ENCODE data around the gene GFRA4.

Gene GFRA4

GRCh38 chr20:3614466-3614865, 48.7 kb downstream of the GFRA4 start:
- no peak for DNase-seq

GRCh38 chr20:3613821-3614440, 49.3 kb downstream of the GFRA4 start:
- no peak for DNase-seq

DNA sequence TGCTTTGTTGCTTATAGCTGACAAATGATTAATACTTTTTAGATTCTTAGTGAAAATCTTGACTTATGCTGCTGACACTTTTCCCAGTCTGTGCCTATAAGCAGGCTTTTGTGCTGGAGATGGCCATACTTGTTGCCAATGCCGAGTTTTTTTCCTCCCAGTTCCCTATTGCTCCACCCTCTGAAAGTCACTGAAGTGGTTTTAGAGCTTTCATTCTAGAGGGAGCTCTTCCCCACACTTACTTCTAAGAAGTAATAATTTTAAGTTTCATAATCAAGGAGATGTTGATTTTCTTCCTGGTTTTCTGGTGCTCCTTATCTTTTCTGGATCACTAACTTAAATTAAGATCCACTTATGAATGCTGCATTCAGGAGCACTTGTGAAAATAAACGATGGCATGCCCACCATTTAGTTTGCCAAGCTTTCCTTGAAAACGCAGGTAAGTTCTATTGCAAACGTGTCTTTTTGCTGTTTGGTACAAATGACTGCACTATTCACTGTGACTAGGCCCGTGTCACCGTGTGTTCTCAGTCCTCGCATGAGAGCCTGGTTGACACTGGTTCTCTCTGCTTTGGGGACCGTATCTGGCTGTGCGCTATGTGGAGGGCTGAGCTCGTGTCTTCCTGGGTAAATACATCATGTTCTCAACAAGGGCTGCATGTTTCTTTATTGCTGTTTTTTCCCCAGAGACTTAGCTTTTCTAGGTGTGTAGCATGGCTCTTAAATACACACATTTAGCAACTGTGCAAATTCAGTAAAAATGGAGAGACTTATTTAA, 50.2 kb downstream of the GFRA4 start:
- peak; percentile 53 for DNase-seq

DNA sequence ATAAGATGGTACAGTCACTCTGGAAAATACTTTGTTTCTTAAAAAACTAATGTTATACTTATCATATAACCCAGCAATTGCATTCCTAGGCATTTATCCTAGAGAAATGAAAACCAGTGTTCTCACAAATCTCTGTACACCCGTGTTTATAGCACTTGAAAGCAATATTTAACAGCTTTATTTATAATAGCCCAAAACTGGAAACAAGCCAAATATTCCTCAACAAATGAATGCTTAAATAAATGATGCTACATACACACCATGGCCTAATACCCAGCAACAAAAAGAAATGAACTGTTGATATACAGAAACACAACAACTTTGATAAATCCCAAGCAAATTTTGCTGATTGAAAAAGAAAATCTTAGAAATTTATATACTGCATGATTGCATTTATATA, 51.3 kb downstream of the GFRA4 start:
- DNase-seq: no peak
